NCI-H1436 (cell line): ENCODE data around the gene SCN4B.

Experiments used
- DNase-seq: peaks from one replicate; lab custom pipeline; 2025; lab: John Stamatoyannopoulos, UW

Gene SCN4B

GRCh38 chr11:118129471-118130172 is 23.0 kb downstream of the SCN4B start:
- no peak for DNase-seq

- DNase-seq, result no peak
Measured at GRCh38 chr11:118128721-118129470, 23.7 kb downstream of the SCN4B start.

GRCh38 chr11:118128310-118128709 is 24.3 kb downstream of the SCN4B start:
- no peak for DNase-seq

- no peak for DNase-seq
Measured at GRCh38 chr11:118126082-118126838, 26.4 kb downstream of the SCN4B start.

GRCh38 chr11:118124929-118125535 is 27.6 kb downstream of the SCN4B start:
- peak; percentile 39 for DNase-seq

GRCh38 chr11:118120793-118121192 is 31.8 kb downstream of the SCN4B start:
- DNase-seq, result no peak

GRCh38 chr11:118117790-118118601 is 34.6 kb downstream of the SCN4B start:
- no peak for DNase-seq

GRCh38 chr11:118115048-118115447 is 37.6 kb downstream of the SCN4B start:
- no peak for DNase-seq

- DNase-seq, result no peak
Measured at GRCh38 chr11:118114266-118114665, 38.4 kb downstream of the SCN4B start.

GRCh38 chr11:118112711-118113430 is 39.8 kb downstream of the SCN4B start:
- no peak for DNase-seq

- no peak for DNase-seq
Measured at GRCh38 chr11:118111744-118112035, 40.9 kb downstream of the SCN4B start.

GRCh38 chr11:118111019-118111743 is 41.4 kb downstream of the SCN4B start:
- DNase-seq, result no peak

GRCh38 chr11:118109231-118109630 is 43.4 kb downstream of the SCN4B start:
- no peak for DNase-seq

GRCh38 chr11:118108513-118108912 is 44.1 kb downstream of the SCN4B start:
- no peak for DNase-seq

- no peak for DNase-seq
Measured at GRCh38 chr11:118106789-118107335, 45.8 kb downstream of the SCN4B start.

GRCh38 chr11:118105657-118106305 is 46.8 kb downstream of the SCN4B start:
- no peak for DNase-seq

- no peak for DNase-seq
Measured at GRCh38 chr11:118104491-118104890, 48.1 kb downstream of the SCN4B start.

- DNase-seq, result no peak
Measured at GRCh38 chr11:118102721-118103261, 49.8 kb downstream of the SCN4B start.

GRCh38 chr11:118100691-118101232 is 51.9 kb downstream of the SCN4B start:
- no peak for DNase-seq
